WTC11 (cell line): ENCODE measurements around the gene MAP7.

ENCODE experiments used
- SP1 ChIP-seq: sonication (generic); formaldehyde crosslinking; conservative IDR thresholded peaks from 2 replicates; pipeline ENCODE4 v1.8.1; 2022; ENCODE audit warnings: missing genetic modification reagents
- TF ChIP-seq, protein P1 (sequence below): fragments of 200-600 bp; IDR thresholded peaks from 2 replicates; pipeline ENCODE4 v1.8.0; 2022; ENCODE audit warnings: antibody characterized with exemption
- TF ChIP-seq, protein P2 (sequence below): sonication (generic); formaldehyde crosslinking; IDR thresholded peaks from 2 replicates; pipeline ENCODE4 v1.8.0; 2023; ENCODE audit warnings: missing genetic modification reagents
- TF ChIP-seq, protein P3 (sequence below): sonication (generic); formaldehyde crosslinking; IDR thresholded peaks from 2 replicates; pipeline ENCODE4 v1.8.1; 2022; ENCODE audit warnings: low read depth, missing genetic modification reagents, borderline replicate concordance

DNA sequence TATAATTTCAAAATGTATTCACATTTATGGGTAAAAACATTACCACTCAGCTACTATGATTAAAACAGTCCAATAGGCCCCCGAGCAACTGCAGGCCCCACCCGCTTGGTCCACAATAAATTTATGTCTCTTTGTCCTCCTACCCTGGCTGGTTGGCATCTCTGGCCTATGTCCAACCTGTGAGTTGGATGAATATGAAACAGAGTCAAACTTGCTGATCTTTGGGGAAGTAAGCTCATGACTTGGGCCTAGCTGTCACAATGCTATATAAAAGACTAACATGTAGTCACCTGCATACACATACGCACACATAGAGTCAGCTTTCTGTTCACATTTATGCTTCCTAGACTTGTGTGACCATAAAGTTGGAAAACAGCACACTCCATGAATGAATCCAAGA lies 20.5 kb downstream of the MAP7 start:
- TF ChIP-seq, protein P1, sequence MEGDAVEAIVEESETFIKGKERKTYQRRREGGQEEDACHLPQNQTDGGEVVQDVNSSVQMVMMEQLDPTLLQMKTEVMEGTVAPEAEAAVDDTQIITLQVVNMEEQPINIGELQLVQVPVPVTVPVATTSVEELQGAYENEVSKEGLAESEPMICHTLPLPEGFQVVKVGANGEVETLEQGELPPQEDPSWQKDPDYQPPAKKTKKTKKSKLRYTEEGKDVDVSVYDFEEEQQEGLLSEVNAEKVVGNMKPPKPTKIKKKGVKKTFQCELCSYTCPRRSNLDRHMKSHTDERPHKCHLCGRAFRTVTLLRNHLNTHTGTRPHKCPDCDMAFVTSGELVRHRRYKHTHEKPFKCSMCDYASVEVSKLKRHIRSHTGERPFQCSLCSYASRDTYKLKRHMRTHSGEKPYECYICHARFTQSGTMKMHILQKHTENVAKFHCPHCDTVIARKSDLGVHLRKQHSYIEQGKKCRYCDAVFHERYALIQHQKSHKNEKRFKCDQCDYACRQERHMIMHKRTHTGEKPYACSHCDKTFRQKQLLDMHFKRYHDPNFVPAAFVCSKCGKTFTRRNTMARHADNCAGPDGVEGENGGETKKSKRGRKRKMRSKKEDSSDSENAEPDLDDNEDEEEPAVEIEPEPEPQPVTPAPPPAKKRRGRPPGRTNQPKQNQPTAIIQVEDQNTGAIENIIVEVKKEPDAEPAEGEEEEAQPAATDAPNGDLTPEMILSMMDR, result no peak
- TF ChIP-seq, protein P2, sequence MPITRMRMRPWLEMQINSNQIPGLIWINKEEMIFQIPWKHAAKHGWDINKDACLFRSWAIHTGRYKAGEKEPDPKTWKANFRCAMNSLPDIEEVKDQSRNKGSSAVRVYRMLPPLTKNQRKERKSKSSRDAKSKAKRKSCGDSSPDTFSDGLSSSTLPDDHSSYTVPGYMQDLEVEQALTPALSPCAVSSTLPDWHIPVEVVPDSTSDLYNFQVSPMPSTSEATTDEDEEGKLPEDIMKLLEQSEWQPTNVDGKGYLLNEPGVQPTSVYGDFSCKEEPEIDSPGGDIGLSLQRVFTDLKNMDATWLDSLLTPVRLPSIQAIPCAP, result no peak
- no peak for TF ChIP-seq SP1 (CRISPR knock-in tag)
- TF ChIP-seq, protein P3, sequence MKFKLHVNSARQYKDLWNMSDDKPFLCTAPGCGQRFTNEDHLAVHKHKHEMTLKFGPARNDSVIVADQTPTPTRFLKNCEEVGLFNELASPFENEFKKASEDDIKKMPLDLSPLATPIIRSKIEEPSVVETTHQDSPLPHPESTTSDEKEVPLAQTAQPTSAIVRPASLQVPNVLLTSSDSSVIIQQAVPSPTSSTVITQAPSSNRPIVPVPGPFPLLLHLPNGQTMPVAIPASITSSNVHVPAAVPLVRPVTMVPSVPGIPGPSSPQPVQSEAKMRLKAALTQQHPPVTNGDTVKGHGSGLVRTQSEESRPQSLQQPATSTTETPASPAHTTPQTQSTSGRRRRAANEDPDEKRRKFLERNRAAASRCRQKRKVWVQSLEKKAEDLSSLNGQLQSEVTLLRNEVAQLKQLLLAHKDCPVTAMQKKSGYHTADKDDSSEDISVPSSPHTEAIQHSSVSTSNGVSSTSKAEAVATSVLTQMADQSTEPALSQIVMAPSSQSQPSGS (CRISPR knock-in tag), result no peak
